Suprapubic skin (tissue), 4 donors: ENCODE results near the gene COL8A1.

Experiments used
- EP300 ChIP-seq: sonication (generic); formaldehyde crosslinking; IDR thresholded peaks from one replicate; pipeline ENCODE4 v1.6.1; 2017; ENCODE audit warnings: antibody characterized with exemption
- POLR2A ChIP-seq, 2 donors: fragments of 450-650 bp; IDR thresholded peaks; one replicate each; pipeline ENCODE4 v1.6.1; 2017; ENCODE audit warnings: antibody characterized with exemption in 2 of 2, mild to moderate bottlenecking in 2 of 2, moderate library complexity in 2 of 2
- POLR2AphosphoS5 ChIP-seq, 3 donors: sonication (generic); formaldehyde crosslinking; IDR thresholded peaks; one replicate each; pipeline ENCODE4 v1.6.1; 2017; ENCODE audit warnings: antibody characterized with exemption in 3 of 3
- TF ChIP-seq, protein P1 (sequence below), 2 donors: fragments of 200-600 bp in 1 of 2; fragments of 450-650 bp in 1 of 2; sonication (generic) in 1 of 2; IDR thresholded peaks; one replicate each; pipeline ENCODE4 v1.5.1; 2016 to 2019; ENCODE audit warnings: antibody characterized with exemption in 2 of 2, mild to moderate bottlenecking in 1 of 2, moderate library complexity in 1 of 2

DNA sequence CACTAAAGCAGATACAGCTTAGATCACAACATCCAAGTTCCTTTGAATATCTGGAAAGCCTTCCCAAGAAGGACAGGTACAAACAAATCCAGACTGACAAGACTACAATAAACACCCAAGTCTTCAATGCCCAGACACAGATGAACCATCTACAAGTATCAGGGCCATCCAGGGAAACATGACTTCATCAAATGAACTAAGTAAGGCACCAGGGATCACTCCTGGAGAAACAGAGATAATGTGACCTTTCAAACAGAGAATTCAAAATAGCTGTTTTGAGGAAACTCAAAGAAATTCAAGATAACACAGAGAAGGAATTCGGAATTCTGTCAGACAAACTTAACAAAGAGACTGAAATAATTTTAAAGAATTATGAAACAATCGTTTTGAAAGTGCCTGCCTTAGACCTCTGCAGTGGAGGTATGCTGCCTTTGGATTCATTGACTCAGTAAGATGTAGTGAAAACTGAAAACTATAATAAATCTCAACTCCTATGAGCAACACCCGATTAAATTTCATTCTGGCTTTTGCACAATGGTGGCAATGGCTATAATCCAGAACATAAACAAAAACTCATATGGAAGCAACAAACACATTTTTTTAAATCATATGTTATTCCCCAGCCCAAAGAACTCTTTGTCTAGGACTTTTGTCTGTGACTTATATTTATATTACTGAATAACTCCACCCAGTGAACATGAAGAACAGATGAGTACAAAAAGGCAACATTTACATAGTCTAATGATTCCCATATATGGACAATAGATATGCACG, 12.6 kb upstream of the COL8A1 start:
- TF ChIP-seq POLR2A (IDR thresholded peaks at IDR 0.05) (no peak), EP300 (no peak), POLR2AphosphoS5 (IDR thresholded peaks at IDR 0.05) (no peak)
- TF ChIP-seq, protein P1, sequence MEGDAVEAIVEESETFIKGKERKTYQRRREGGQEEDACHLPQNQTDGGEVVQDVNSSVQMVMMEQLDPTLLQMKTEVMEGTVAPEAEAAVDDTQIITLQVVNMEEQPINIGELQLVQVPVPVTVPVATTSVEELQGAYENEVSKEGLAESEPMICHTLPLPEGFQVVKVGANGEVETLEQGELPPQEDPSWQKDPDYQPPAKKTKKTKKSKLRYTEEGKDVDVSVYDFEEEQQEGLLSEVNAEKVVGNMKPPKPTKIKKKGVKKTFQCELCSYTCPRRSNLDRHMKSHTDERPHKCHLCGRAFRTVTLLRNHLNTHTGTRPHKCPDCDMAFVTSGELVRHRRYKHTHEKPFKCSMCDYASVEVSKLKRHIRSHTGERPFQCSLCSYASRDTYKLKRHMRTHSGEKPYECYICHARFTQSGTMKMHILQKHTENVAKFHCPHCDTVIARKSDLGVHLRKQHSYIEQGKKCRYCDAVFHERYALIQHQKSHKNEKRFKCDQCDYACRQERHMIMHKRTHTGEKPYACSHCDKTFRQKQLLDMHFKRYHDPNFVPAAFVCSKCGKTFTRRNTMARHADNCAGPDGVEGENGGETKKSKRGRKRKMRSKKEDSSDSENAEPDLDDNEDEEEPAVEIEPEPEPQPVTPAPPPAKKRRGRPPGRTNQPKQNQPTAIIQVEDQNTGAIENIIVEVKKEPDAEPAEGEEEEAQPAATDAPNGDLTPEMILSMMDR (IDR thresholded peaks at IDR 0.05) = no peak
